IPS-18c (cell line): ENCODE measurements around the gene TMEM204.

ENCODE experiments used
- H3K4me3 ChIP-seq: 2 replicates; pipeline ENCODE4 v1.7.0; 2013; ENCODE audit warnings: low read depth, mild to moderate bottlenecking, low read length, moderate library complexity; ENCODE audit not compliant: insufficient read depth
- H3K9me3 ChIP-seq: one replicate; pipeline ENCODE4 v1.6.1; 2013; ENCODE audit warnings: mild to moderate bottlenecking, low read length, moderate library complexity; ENCODE audit not compliant: control insufficient read depth, insufficient read depth

Gene TMEM204

GRCh38 chr16:1560866-1561265 is 27.4 kb downstream of the TMEM204 start:
- Histone ChIP-seq H3K4me3 (no peak overlapping the region), H3K9me3 (no peaks in the 10 kb centered on the region)

GRCh38 chr16:1561266-1561665 is 27.8 kb downstream of the TMEM204 start:
- Histone ChIP-seq H3K9me3 (no peaks in the 10 kb centered on the region), H3K4me3 (no peak overlapping the region)

GRCh38 chr16:1561836-1562235 is 28.4 kb downstream of the TMEM204 start:
- H3K4me3 ChIP-seq: no peak overlapping the region
- no peaks in the 10 kb centered on the region for H3K9me3 ChIP-seq

- Histone ChIP-seq H3K9me3 (no peaks in the 10 kb centered on the region), H3K4me3 (no peak overlapping the region)
Observed at GRCh38 chr16:1563786-1564185, 30.3 kb downstream of the TMEM204 start.

GRCh38 chr16:1564325-1564724 is 30.9 kb downstream of the TMEM204 start:
- H3K9me3 ChIP-seq: no peaks in the 10 kb centered on the region
- no peak overlapping the region for H3K4me3 ChIP-seq

- Histone ChIP-seq H3K4me3 (no peak overlapping the region), H3K9me3 (no peaks in the 10 kb centered on the region)
Observed at GRCh38 chr16:1565083-1565805, 31.8 kb downstream of the TMEM204 start.

- no peak overlapping the region for H3K4me3 ChIP-seq
Observed at GRCh38 chr16:1567988-1568387, 34.5 kb downstream of the TMEM204 start.

GRCh38 chr16:1571012-1571671 is 37.7 kb downstream of the TMEM204 start:
- Histone ChIP-seq H3K9me3 (no peaks in the 10 kb centered on the region), H3K4me3 (no peak overlapping the region)

More at GRCh38 chr16:1567988-1568387, 34.5 kb downstream of the TMEM204 start:
- no peaks in the 10 kb centered on the region for H3K9me3 ChIP-seq

GRCh38 chr16:1572673-1573072 is 39.2 kb downstream of the TMEM204 start:
- Histone ChIP-seq H3K9me3 (no peaks in the 10 kb centered on the region), H3K4me3 (no peak overlapping the region)

- no peak overlapping the region for H3K4me3 ChIP-seq
Observed at GRCh38 chr16:1573301-1573700, 39.8 kb downstream of the TMEM204 start.

GRCh38 chr16:1575578-1575977 is 42.1 kb downstream of the TMEM204 start:
- no peak overlapping the region for H3K4me3 ChIP-seq
- no peaks in the 10 kb centered on the region for H3K9me3 ChIP-seq

More at GRCh38 chr16:1573301-1573700, 39.8 kb downstream of the TMEM204 start:
- H3K9me3 ChIP-seq: no peaks in the 10 kb centered on the region

- Histone ChIP-seq H3K9me3 (no peaks in the 10 kb centered on the region), H3K4me3 (no peak overlapping the region)
Observed at GRCh38 chr16:1579214-1579613, 45.7 kb downstream of the TMEM204 start.

GRCh38 chr16:1580256-1580655 is 46.8 kb downstream of the TMEM204 start:
- no peaks in the 10 kb centered on the region for H3K9me3 ChIP-seq
- no peak overlapping the region for H3K4me3 ChIP-seq

- H3K4me3 ChIP-seq: no peak overlapping the region
- no peaks in the 10 kb centered on the region for H3K9me3 ChIP-seq
Observed at GRCh38 chr16:1580956-1581355, 47.5 kb downstream of the TMEM204 start.

GRCh38 chr16:1581804-1582203 is 48.3 kb downstream of the TMEM204 start:
- H3K4me3 ChIP-seq: no peak overlapping the region
- no peaks in the 10 kb centered on the region for H3K9me3 ChIP-seq

GRCh38 chr16:1583180-1583579 is 49.7 kb downstream of the TMEM204 start:
- no peak overlapping the region for H3K4me3 ChIP-seq
- H3K9me3 ChIP-seq: no peaks in the 10 kb centered on the region

GRCh38 chr16:1584926-1585484 is 51.5 kb downstream of the TMEM204 start:
- H3K9me3 ChIP-seq: no peaks in the 10 kb centered on the region
- no peak overlapping the region for H3K4me3 ChIP-seq

GRCh38 chr16:1590366-1590765 is 56.9 kb downstream of the TMEM204 start:
- no peaks in the 10 kb centered on the region for H3K9me3 ChIP-seq
- H3K4me3 ChIP-seq: no peak overlapping the region
